SK-N-MC (cell line): ENCODE data around the gene BMPR1A.

Experiments
- EZH2 ChIP-seq: fragments of 200-600 bp; sonication (generic); IDR thresholded peaks from one replicate; pipeline ENCODE4 v1.6.1; 2017; ENCODE audit warnings: antibody characterized with exemption
- FOXP2 ChIP-seq: optimal IDR thresholded peaks from 2 replicates; pipeline ENCODE3; 2011; ENCODE audit warnings: mild to moderate bottlenecking, moderate library complexity; ENCODE audit not compliant: insufficient read depth; ENCODE audit errors: extremely low read length, control extremely low read depth
- POLR2AphosphoS5 ChIP-seq: IDR thresholded peaks from 2 replicates; pipeline ENCODE4 v1.6.1; 2012; ENCODE audit warnings: mild to moderate bottlenecking, low read depth, low read length, borderline replicate concordance

DNA sequence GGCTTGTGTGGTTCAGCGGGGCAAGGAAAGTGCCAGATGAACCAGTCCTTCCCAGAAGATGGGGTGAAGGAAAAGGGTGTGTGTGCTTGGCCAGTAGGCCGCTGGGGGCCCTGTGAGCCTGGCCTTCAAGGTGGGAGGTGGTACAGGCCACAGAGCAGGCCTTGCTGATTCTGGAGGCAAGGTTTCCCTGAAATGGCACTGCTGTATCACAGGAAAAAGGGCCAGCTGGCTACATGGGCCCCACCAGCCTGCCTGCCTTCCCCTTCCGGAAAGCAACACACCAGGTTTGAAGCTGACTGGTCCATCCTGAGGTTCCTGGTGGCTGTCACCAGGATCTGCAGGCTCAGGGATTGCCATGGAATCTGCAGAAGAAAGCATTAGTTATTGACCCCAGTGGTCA, 188.5 kb downstream of the BMPR1A start:
- TF ChIP-seq POLR2AphosphoS5 (no peak), EZH2 (no peak), FOXP2 (no peak)
